Cardiac fibroblast (primary cell): Measurements from ENCODE around the gene GNAL.
"Not testable (repeated sequence)": the region's sequence is repeated elsewhere in the genome, so short reads cannot be mapped to it uniquely, and the experiment has no call there.

Experiments used
- DNase-seq, 2 donors: peaks; one replicate each; pipeline versions ENCODE4 v3.0.0 to v3.0.0-alpha.2; 2010; ENCODE audit warnings: low read depth in 2 of 2
- H3K4me3 ChIP-seq, 2 donors: replicated peaks in 1 of 2; 1 replicate in 1 of 2; 2 replicates in 1 of 2; pipeline ENCODE4 v1.5.1; 2011; ENCODE audit warnings: low read depth in 2 of 2, low read length in 2 of 2, mild to moderate bottlenecking in 2 of 2, moderate library complexity in 1 of 2
- TF ChIP-seq, protein P1 (sequence below): IDR thresholded peaks from one replicate; pipeline ENCODE4 v1.5.1; 2011; ENCODE audit warnings: low read depth, mild to moderate bottlenecking, low read length, inconsistent platforms

The GNAL gene

GRCh38 chr18:11905613-11906012 lies 216.5 kb downstream of the GNAL start:
- TF ChIP-seq, protein P1, sequence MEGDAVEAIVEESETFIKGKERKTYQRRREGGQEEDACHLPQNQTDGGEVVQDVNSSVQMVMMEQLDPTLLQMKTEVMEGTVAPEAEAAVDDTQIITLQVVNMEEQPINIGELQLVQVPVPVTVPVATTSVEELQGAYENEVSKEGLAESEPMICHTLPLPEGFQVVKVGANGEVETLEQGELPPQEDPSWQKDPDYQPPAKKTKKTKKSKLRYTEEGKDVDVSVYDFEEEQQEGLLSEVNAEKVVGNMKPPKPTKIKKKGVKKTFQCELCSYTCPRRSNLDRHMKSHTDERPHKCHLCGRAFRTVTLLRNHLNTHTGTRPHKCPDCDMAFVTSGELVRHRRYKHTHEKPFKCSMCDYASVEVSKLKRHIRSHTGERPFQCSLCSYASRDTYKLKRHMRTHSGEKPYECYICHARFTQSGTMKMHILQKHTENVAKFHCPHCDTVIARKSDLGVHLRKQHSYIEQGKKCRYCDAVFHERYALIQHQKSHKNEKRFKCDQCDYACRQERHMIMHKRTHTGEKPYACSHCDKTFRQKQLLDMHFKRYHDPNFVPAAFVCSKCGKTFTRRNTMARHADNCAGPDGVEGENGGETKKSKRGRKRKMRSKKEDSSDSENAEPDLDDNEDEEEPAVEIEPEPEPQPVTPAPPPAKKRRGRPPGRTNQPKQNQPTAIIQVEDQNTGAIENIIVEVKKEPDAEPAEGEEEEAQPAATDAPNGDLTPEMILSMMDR = no peak
- H3K4me3 ChIP-seq = no peak overlapping the region
- no peak for DNase-seq

DNA sequence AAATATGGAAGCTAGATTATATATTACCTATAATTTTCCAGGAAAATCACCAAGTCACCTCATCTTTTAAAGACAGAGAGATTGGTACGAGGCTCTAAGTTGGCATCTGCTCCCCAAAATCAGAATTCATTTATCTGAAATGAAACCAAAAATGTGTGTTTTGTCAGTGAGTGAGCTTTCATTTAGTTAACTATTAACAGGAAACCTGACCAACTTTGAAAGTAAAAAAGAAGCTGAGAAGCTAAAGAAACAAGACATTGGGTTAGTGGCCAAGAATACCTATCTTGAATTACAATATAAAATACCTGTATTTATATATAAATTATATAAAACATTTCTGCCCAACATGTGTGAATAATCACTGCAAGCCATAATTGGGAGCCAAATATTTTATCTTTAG lies 217.1 kb downstream of the GNAL start:
- no peak overlapping the region for H3K4me3 ChIP-seq
- TF ChIP-seq, protein P1 = no peak
- no peak for DNase-seq

- TF ChIP-seq, protein P1 = no peak
- H3K4me3 ChIP-seq = peak overlapping the region; percentile 74 to 75
- DNase-seq = peak in 1 of 2 donors; percentile 24
These were observed 218.1 kb downstream of the GNAL start for GRCh38 chr18:11906926-11907874.

DNA sequence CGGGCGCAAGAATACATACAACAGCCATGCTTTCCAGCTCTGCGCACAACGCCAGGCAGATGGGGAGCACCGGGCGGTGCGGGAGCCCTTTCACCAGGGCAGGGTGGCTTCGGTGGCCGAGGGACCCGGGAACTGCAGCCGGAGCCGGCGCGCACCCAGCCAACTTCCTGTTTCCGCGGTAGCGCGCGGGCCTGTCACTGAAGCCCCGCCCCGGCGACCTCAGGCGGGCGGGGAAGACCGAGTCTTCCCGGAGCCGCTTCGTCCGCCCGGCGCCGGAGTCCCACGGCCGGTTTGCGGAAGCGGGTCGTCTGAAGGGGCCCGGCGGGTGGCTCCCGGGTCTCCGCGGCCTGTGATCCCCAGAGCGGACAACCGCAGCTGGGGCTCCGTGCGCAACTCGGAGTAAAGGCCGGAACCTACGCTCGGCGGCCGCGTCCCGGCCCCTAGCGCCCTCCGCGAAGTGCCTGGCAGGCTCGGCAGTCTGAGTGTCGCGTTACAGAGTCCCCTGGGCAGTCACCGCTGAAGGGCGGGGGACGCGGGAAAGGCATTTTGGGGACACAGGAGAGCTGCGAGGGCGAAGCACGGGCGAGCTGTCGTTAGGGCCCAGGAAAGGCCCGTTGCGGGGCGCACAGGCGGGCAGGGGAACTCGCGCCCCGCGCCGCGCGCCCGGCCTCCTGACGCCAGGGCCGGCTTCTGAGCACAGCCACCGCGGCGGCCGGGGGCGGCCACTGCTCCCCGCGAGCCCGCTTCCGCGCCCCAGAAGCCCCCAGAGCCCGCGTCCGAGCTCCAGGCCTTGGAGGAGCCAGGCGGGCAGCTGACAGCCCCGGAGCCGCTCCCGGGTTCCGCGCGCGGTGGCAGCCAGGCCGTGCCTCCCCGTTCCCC lies 219.4 kb downstream of the GNAL start, which contains the start of gene MPPE1:
MPPE1 (minus strand) TSS at position 136 of the 879 bp plus-strand sequence. CDS start 11,053 bp downstream, outside the sequence.
- TF ChIP-seq, protein P1 = no peak
- H3K4me3 ChIP-seq = peak within 1 kb of the TSS; percentile 74 to 75
- DNase-seq = peak; percentile 86 to 90

DNA sequence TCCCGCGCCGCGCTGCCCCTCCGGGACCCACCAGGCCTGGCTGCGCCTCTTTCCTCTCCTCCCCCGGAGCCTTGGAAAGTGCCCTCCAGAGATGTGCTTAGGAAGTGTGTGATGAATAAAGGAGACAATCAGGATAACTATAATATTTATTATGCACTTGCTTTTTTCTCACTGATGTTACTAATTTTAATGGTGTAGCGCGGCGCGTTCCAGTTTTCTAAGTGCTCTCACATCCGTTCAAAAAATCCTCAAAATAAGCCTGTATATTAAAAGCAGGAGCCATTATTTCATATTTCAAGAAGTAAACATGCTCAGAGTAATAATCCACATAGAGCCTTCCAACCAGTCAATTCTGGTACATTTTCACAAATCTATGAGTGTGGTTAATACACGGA lies 220.0 kb downstream of the GNAL start:
- peak overlapping the region; percentile 74 to 75 for H3K4me3 ChIP-seq
- DNase-seq = peak in 1 of 2 donors; percentile 52
- TF ChIP-seq, protein P1 = no peak

DNA sequence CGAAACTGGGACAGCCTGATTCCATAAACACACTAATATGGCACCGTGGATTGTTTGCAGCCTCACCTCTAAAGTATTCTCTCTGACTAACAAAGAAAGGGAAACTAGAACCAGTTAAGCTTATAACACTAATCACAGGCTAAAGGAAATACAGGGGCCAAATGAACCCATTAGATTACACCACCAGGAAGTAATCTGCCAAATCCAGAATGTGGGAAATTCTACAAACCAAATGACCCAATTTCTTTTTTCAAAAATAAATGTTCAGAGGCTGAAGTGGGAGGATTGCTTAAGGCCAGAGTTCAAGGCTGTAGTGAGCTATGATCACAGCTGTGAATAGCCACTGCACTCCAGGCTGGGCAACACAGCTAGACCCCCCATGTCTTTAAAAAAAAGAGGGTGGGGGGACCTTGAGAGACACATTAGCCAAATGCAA lies 220.5 kb downstream of the GNAL start:
- TF ChIP-seq, protein P1 = no peak
- peak; percentile 45 to 51 for DNase-seq
- H3K4me3 ChIP-seq = no peak overlapping the region

DNA sequence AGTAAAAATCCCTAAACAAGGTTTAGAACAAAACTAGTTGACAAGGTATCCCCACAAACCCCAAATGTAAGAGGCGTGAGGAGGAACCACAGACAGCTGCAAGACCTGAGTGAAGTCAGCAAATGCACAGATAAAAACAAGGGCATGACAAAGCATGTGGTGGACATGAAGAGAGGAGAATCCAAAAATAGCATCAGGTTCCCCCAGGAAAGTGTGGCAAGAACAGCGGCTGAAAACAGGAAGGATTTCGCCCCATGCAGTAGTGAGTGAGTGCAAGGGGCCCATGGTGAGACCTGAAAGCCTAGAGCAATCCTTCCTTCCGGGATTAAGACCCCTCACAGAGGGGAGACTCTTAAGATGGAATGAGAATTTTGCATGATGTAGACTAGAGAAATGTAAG lies 227.8 kb downstream of the GNAL start:
- not testable (repeated sequence) for H3K4me3 ChIP-seq, DNase-seq

DNA sequence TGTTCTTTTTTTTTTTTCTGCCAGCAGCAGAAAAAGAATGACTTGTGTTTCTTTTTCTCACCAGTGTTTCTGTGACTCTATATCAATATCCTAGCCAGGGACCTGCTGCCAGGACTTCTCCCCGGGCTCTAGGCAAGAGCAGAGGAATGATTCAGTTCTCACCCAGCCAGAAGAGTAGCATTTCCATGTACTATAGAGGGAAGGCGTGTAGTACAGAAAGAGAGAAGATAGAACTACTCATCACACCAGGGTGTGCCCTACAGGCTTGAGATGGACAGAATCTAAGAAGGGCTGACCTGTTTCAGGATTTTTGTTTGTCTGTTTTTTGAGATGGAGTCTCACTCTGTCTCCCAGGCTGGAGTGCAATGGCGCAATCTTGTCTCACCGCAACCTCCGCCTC lies 230.5 kb downstream of the GNAL start:
- H3K4me3 ChIP-seq, DNase-seq: not testable (repeated sequence)
